Measurements from ENCODE around the gene PIGM.
"Not testable (repeated sequence)": the region's sequence is repeated elsewhere in the genome, so short reads cannot be mapped to it uniquely, and the experiment has no call there.

PIGM gene

DNA sequence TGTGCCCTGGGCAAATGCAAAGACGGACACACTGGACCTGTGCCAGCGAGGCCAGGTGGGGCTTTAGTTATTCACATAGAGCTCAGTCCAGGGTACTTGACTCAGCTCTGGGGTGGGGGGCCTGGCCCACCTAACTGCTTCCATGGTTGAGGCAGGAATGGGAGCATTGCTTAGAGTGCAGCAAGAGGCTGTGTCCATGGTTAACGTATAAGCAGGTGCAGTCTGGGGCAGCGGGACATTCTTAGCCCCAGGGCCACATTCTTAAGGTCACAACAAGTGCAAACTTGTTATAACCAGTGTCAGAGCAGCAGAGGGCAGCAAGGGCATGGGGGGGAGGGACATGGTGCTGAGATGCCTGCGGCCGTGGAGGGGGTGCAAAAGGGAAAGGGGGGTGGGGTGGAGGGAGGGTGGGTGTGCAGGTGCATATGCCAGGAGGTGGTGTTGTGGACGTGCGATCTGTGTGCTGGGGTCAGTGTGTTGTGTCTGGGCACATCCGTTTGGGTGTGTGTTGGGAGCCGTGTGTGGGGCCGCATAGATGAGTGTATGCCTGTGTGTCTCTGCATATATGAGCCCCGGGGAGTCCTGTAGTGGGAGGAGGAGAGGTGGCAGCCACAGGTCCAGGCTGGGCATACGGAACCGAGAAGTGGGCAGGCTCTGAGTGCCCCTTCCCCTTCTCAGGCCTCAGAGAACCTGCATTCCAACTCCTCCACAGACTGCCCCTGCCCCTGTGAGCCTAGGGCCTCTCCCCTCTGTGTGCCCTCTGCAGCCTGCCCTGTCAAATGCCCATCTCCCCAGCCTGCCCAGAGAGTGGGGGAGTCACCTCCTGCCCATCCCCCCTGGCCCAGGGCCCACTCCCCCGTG, 29.8 kb upstream of the PIGM start:
- DNase-seq (ENCODE audit: low read depth): no peak

DNA sequence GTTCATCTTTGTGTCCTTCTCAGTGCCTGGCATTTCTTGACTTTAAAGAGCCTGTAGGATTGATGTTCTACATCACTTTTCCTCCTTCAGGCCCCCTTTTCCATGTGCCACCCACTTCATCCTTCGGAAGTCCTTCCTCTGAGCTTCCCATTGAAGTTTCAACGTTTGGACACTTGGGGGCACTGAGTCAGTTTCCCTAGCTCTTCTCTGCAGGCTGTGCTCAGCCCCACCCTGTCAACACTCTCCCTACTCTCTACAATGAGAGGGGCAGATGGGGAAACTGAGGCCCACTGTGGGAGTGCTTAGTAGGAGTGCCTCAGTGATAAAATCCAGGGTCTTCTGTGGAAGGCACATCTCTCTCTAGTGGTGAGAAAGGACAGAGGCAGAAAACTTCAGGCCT, 26.3 kb upstream of the PIGM start:
- no peak for DNase-seq (ENCODE audit: low read depth)

DNA sequence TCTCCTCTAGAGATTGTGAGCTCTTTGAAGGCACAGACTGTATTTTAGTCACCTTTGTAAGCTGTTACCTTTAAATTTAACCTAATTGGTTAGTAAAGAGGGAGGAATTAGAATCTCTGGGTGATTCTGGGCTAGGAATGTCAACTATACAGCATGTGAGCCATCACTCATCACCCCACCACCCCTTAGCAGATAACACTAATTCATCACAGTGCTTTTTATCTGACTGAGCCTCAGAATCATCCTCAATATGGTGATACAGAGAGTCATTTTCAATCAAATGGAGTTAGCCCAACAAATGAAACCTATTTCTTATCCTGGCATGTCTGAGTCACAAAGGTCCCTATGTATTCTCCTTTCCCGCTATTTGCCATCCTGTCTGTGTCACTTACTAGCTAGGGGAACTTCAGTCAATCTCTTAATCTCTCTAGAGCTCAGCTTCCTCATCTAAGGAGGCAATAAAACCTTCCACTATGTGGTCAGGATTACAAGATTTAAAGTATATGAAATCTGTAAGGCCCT, 24.9 kb upstream of the PIGM start:
- no peak for DNase-seq (ENCODE audit: low read depth)

DNA sequence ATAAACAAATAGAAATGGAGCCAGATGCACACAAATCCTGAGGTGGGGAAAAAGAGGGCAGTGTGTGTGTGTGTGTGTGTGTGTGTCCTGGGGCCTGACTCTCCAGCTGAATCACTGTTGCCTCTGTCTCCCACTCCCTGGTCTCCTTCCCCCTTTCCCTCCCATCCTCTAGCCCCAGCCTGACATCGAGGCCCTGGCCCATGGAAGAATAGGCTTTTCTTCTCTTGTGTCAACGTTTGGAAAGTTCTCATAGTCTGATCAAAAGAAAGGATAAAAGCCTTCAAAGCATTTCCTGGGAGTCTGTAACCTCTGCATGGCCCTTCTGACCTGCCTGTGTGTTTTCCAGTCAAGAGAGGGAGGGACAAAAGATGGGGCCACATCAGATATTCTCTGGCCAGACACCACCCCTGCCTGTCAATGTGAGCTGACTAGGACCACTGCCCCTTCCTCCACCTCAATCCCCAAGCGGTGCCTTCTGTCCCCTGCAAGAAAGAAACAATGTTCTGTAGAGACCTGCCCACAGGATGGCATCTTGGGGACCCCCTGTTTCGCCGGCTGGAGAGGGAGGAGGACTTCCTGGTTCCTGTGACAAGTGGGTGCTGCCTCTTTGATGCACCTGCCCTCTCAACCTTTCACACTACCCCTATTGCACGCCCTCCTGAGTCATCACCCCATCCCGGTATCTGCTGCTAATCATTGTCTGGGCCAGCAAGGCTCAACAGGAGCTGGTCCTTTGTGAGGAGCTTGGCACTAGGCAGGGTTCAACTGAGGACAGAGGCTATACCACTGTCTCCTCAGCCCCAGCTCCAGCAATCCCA, 22.0 kb upstream of the PIGM start:
- no peak for DNase-seq (ENCODE audit: low read depth)

DNA sequence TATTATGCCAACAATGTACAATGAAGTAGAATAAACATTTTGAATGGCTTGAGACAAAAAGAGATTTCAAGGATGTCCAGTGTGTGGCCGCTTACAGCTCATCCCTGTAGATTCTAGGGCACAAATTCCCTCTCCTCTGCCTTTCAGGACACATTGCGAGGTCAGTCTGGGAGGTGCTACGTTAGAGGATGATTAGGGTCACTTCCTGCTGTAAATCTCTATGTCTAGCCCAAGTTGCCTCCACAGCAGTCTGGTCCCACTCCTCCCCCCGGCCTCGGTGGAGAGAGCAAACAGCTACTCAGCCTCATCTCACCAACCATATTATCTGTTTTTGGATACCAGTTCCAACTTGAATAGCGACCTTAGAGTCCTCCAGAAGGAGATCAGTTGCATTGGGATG, 21.1 kb upstream of the PIGM start:
- no peak for DNase-seq (ENCODE audit: low read depth)

DNA sequence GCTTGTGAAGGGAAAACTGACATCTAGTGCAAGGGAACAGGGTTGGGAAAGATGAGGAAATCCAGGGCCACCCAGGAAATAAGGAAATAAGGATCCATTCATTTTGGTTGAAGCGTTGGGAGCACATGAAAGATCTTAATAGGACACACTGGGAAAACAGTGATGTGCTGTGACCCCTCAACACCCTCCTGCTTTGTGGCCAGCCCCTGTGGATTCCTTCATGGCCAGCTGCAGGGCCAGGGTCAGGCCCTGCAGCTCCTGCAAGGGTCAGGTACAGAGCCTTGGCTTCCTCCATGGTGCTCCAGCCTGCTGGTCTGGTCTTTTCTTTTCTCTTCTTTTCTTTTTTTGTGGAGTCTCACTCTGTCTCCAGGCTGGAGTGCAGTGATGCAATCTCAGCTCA, 18.8 kb upstream of the PIGM start:
- no peak for DNase-seq (ENCODE audit: low read depth)

DNA sequence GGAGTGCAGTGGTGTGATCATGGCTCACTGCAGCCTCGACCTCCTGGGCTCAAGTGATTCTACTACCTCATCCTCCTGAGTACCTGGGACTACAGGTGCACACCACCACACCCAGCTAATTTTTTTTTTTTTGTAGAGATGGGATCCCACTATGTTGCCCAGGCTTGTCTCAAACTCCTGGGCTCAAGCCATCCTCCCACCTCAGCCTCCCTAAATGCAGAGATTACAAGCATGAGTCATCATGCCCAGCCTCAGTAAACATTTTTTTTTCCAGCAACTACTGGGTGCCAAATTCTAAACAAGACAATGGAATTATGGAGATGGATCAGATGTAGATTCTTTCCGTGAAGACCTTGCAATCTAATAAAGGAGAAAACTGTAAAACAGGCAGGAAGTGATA, 18.4 kb upstream of the PIGM start:
- DNase-seq (ENCODE audit: low read depth): not testable (repeated sequence)

DNA sequence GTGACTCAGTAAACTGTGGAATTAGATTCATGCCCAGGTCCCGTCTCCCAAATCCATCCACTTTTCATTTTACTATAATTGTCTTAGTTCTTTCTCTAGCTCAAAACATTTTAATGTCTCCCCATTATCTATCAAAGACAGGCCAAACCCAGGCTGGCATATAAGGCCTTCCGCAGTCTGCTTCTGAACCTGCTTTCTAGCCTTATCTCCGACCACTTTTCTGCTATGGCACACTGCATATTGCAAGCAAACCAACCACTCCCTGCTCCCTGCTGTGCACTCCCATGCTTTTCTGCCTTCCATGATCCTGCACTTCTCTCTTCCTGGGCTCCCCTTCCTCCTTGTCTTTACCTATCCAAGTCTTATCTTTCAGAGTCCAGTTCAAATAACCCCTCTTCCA, 17.3 kb upstream of the PIGM start:
- no peak for DNase-seq (ENCODE audit: low read depth)

DNA sequence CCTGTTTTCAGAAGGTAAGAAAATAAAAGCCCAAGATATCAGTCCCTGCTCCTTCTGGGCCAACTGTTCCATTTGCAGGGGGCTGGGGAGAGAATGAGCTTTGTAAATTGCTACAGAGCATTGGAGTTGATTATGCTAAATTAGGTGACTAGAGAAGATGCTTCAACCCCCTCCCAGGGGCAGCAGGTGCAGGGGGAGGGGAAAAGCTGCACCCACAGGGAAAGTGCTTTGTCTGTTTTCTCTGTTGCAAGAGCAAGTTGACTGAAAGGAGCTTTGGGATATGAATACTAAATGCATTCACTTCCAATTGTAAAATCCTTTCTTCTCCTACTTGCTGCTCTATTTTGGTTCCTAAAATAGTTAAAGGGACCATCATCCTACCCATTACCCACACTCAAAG, 16.5 kb upstream of the PIGM start:
- no peak for DNase-seq (ENCODE audit: low read depth)

DNA sequence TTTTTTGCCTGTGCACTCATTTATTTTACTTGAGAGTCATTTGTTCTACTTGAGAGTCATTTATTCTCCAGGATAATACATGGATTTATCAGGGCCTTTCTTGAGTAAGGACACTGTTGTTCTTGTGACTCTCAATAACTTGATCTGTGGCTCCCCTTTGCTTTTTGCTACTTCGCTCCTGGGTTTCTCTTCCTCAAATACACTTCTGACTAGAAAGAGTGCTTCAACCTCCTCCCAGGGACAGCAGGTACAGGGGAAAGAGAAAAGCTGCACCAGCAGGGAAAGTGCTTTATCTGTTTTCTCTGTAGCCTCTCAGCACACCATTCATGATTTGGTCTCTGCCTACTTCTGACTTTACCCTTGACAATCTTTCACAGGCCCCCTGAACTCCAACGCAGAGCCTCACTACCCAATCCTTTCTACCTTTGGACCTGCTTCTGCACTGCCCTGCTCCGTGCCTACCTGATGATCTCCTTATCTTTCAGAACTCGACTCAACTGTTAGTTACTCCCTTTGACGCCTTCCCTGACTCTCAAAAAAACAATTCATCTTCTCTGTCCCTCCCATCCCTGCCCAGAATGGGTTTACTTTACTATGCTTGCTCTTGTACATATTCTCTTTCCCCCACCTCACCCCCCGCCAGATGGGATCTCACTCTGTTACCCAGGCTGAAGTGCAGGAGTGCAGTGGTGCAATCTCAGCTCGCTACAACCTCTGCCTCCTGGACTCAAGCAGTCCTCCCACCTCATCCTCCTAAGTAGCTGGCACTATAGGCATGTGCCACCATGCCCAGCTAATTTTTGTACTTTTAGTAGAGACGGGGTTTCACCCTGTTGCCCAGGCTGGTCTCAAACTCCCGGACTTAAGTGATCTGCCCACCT, 15.6 kb upstream of the PIGM start:
- no peak for DNase-seq (ENCODE audit: low read depth)

DNA sequence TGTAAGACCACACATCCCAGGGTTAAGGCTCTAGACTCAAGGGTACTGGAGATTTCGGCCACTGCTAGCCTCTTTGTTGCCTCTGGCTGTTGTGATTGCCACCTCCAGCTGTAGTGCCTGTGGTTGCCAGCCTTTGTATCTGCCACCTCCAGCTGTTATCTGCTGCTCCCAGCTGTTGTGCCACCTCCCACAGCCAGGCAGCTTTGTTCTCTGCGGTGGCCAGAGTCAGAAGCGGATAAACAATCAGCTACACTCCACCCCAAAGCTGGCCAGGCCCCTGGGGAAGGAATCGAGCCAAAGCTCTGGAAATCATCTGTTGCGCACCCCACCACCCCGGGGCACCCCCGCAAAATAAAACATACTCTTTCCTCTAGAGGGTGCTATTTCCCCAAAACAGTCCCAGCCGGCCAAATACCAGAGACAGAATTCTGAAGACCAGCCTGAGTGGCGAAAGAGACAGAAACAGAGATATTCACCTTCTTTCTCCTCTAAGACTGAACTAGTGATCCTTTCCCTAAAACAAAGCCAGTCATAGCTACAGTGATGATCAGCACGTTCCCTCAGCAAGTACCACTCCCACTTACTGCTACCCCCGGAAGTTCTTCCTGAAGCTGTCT, 14.8 kb upstream of the PIGM start:
- no peak for DNase-seq (ENCODE audit: low read depth)

DNA sequence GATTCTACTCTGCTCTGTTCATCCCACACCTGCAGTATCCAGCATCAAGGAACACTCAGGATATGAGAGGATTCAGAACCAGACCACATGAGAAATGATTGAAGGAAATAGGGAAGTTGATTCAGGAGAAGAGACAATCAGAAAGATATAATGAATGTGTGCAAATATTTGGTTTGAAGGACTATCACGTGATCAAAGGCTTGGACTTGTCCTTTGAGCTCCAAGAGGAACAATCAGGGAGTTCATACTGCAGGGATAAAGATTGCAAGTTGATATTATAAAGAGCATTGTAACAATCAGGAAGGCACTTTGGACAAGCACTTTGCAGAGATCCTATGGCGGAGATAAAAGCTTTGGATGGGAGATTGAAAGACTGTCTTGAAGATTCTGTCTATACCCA, 13.9 kb upstream of the PIGM start:
- DNase-seq (ENCODE audit: low read depth): no peak

DNA sequence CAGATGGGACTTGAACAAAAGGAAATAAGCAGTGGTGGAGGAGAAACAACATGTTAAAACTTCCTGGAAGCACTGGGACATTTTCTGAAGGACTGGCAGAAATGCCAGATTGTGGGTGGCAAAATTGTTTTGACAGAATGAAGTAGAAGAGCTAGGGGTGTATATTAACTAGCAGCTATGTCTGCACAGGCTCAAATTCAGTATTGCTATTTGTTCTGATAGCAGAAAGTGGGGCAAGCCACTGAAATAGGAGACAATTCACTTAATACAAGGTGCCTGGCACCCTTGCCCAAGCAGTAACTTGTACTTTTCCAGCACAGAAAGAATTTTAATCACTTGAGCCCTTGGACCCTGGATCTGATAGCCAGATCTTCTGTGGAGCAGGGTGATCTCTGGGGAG, 11.8 kb upstream of the PIGM start:
- DNase-seq (ENCODE audit: low read depth): no peak

DNA sequence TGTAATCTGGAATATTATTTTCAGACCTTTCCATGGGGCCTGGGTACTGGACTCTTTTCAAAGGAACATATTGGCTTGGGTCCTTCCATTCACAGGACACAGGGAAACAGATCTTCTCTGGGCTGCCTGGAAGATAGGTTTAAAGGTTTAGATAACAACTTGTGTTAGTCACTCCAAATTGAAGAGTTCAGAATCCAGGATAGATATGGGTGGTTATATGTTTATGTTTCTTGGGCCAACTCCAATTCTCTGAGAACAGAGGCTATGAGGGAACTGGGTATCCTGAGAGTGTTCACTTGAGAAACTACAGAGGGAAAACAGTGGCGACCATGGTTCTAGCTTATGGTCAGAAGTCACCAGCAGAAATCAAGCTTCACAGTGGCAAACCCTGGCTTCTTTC, 8.7 kb upstream of the PIGM start:
- DNase-seq (ENCODE audit: low read depth): no peak

DNA sequence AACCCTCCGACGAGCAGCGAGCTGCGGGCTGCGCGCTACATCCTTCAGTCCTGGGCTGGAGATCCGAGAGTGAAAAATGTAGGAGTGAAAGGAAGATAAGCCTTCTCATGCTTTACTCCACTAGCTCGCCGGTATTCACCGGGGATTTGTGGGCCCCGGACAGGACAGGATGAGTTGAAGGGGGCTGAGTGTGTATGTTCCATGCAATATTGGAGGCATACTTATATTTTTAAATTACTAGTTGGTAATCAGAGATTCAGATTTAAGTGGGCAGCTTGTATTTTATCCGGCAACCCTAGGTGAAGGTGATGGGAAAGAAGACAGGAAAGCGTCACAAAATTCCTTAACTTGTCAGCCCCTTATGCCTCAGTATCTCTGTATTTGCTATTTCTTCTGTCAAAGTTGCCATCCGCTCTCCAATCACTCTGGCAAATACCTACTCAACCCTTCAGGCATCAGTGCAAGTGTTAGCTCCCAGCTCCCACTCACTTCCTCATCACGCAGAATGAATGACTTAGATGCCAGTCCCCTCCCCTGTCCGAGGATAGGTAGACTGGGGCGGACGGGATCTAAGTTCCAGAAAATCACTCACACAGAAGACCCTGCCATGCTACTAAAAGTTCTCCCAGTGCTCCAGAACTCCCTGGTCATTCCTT, 503 bp upstream of the PIGM start:
- no peak for DNase-seq (ENCODE audit: low read depth)

DNA sequence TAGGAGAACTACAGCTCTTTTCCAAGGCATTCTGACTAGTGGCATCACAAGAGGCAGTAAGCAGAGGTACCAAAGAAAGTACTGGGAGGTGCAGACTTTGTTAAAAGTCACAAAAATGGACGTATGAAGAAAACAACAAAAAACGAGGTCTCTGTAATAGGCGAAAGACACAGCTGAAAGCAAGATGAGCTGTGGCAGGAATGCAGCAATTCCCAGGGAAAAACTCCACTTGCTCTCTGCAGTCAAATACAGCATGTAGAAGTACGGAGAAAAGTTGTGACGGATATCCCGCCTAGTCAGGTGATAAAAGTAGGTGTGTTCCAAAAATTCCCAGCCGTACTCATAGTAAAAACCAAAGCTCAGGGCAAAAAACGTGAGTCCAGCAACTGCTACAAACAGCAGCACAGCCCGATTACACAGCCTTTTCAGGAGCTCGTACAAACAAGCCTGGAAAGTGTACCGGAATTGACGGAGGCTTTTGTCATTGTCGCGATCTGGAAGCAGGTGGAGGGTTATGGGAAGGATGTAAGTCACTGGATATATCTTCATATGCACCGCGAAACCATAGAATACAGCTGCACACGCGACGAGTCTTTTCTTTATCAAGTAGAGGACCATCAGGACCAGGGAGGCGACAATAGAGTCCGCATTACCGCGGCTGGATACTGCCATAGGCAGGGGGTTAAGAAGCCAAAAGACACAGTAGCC, 979 bp downstream of the PIGM start:
- no peak for DNase-seq (ENCODE audit: low read depth)

DNA sequence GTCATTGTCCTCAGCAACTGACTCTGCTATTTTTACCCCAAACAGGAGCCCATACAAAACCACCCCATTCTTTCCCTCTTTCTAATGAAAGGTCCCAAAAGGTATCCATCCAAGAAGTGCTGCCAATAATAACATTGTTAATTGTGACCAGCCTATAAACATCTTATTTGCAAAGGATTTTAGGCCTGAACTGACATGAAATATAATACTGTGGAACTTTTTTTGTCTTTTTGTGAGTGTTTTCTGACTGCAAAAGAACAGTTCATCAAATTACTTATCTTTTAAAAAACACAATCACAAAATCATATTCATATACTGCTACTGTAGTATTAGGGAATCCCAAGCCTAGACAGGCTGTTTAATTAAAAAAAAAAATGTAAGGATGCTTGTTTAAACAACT, 3.4 kb downstream of the PIGM start:
- DNase-seq (ENCODE audit: low read depth): no peak

DNA sequence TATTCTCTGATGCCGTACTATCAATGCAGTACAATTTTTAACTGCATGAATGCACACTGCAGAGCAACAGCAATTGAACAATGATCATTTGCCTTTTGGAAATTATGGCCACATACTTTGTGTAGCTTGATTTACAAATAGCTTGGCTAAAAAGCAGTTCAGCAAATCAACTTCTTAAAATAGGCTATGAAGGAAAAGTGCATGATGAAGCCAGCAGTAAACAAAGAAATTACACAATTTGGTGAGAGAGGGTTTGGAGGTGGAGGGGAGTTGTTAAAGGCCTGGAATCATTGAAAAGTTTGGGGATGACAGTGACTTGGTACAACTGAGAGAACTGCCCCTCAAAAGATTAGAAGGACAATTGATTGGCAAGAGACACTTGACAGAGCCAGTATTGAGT, 6.5 kb downstream of the PIGM start:
- no peak for DNase-seq (ENCODE audit: low read depth)

DNA sequence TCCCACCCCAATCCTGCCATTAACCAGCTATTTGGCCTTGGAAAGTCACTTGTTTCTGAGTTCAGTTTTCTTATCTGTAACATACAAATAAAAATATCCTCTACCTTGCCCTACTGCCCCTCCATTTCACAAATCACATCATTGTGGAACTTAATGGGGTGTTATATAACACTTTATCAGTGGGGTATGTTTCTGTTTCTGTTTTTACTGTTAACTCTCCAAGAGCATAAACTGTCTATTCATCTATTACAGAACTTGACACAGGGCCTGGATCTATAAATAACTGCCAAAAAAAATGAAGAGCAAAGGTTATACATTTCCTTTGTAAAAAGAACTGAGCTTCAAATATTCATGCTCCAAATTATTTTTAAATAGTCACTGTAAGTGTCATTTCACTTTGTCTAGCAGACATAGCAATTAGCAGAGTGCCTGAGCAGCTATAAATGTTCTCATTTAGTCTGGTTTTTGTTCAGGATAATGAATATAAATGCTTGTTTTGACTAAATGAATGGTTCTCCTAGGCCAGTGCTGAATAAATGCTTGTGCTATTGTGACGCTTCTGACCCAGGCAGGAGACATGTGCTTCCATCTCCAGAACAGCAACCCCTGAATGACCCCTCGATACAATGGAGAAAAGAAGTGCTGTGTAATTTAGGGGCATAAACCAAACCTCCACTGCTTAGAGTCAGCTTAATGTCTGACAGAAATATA, 7.4 kb downstream of the PIGM start:
- no peak for DNase-seq (ENCODE audit: low read depth)
